Ectodermal cell (in vitro differentiated cells): ENCODE results near the gene PLEKHA1.

Experiments
- H3K27ac ChIP-seq: 2 replicates; pipeline ENCODE4 v1.7.0; 2013; ENCODE audit warnings: mild to moderate bottlenecking, low read depth, low read length; ENCODE audit not compliant: insufficient read depth, poor library complexity, severe bottlenecking
- H3K27me3 ChIP-seq: 2 replicates; pipeline ENCODE4 v1.7.0; 2013; ENCODE audit warnings: mild to moderate bottlenecking, low read length; ENCODE audit not compliant: insufficient read depth, control insufficient read depth, poor library complexity, severe bottlenecking
- H3K36me3 ChIP-seq: one replicate; pipeline ENCODE4 v1.7.0; 2013; ENCODE audit warnings: low read length; ENCODE audit not compliant: control insufficient read depth, insufficient read depth
- H3K4me1 ChIP-seq: one replicate; pipeline ENCODE4 v1.7.0; 2013; ENCODE audit warnings: low read length; ENCODE audit not compliant: control insufficient read depth, insufficient read depth
- H3K4me3 ChIP-seq: 2 replicates; pipeline ENCODE4 v1.7.0; 2013; ENCODE audit warnings: low read depth, low read length, control low read depth; ENCODE audit not compliant: insufficient read depth
- H3K9me3 ChIP-seq: 2 replicates; pipeline ENCODE4 v1.7.0; 2013; ENCODE audit warnings: mild to moderate bottlenecking, low read length, moderate library complexity; ENCODE audit not compliant: control insufficient read depth
- WGBS, 2 experiments: methylation state at CpG; one replicate each; pipeline ENCODE4 v1.1.7; 2013; ENCODE audit warnings: missing lambda C conversion rate in 2 of 2; 5-methylcytosine and 5-hydroxymethylcytosine counted together

PLEKHA1 gene

GRCh38 chr10:122390679-122391078 lies 16.2 kb downstream of the PLEKHA1 start:
- Histone ChIP-seq H3K27me3 (no peaks in the 10 kb centered on the region), H3K4me3 (no peak overlapping the region), H3K27ac (no peak overlapping the region), H3K9me3 (no peaks in the 10 kb centered on the region), H3K36me3 (no peaks in the 10 kb centered on the region), H3K4me1 (no peaks in the 10 kb centered on the region)
- WGBS, 2 experiments, result 95% methylated on average over 2 to 3 of the region's 3 CpGs

GRCh38 chr10:122391875-122392274 lies 17.4 kb downstream of the PLEKHA1 start:
- H3K27me3 ChIP-seq, result no peaks in the 10 kb centered on the region
- H3K27ac ChIP-seq, result no peak overlapping the region
- H3K4me1 ChIP-seq, result no peaks in the 10 kb centered on the region
- no peaks in the 10 kb centered on the region for H3K9me3 ChIP-seq
- H3K4me3 ChIP-seq, result no peak overlapping the region
- H3K36me3 ChIP-seq, result no peaks in the 10 kb centered on the region

DNA sequence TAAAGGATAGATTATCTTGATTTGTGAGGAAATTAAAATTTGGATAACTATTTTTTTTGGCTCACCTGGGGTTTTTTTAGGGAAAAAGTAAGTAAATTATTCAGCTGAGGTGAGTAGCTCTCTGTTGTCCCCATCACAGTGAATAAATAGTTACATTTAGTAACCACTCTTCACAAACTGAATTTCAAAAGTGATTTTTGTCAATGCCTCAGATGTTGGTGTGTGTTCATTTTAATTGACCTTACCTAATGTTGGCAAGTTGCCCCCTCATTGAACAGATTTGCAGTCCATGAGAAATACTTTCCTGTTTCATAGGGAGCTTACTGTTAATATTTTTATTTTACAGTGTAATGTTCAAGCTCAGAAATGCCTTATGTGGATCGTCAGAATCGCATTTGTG lies 18.3 kb downstream of the PLEKHA1 start:
- no peaks in the 10 kb centered on the region for H3K9me3 ChIP-seq
- no peaks in the 10 kb centered on the region for H3K27me3 ChIP-seq
- WGBS, 2 experiments, result 93 to 98% methylated on average over 2 of the region's 2 CpGs
- no peaks in the 10 kb centered on the region for H3K4me1 ChIP-seq
- no peak overlapping the region for H3K4me3 ChIP-seq
- H3K27ac ChIP-seq, result no peak overlapping the region
- H3K36me3 ChIP-seq, result no peaks in the 10 kb centered on the region

DNA sequence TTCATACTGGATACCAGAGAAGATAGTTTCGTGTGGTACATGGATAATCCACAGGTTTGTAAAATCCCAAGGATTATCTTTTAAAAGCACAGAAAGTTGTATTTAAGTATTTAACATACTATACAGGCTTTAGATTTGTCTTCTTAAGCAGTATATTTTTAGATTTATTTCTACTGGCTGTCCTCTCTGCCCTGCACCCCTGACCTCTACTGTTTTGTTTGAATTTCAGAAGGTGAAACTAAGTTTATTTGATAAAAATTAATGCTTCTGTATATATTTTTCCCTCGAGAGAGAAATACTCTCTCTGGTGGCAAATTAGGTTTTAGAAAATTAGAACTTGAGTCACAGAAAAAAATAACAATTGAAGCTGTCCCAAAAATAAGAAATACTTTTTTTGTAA lies 18.8 kb downstream of the PLEKHA1 start:
- Histone ChIP-seq H3K36me3 (no peaks in the 10 kb centered on the region), H3K4me1 (no peaks in the 10 kb centered on the region), H3K27ac (no peak overlapping the region), H3K9me3 (no peaks in the 10 kb centered on the region), H3K4me3 (no peak overlapping the region), H3K27me3 (no peaks in the 10 kb centered on the region)
- 80 to 100% methylated on average over 1 to 2 of the region's 2 CpGs for WGBS, 2 experiments

- 86 to 92% methylated on average over 5 of the region's 5 CpGs for WGBS, 2 experiments
These were observed 28.1 kb downstream of the PLEKHA1 start for GRCh38 chr10:122402548-122403131.

DNA sequence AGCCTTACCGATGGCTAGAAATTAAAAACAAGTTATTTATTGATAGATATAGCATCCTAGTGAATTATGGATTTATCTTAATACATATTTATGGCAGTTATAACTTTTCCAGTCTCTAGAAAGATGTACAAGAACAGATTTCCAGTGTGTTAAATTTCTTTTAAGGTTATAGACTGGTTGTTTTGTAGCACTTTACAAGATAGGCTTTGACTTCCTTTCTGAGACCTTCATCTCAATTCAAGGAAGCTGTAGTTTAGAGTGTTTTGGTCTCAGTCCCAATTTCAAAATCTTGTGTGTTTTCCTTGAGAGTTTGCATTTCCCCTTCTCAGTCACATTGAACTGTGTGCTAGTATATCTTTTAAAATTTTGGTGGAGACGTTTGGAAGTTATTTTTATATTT lies 30.1 kb downstream of the PLEKHA1 start:
- WGBS, 2 experiments, result no CpG with 5 or more reads among the region's 2 CpGs
- no peak overlapping the region for H3K27ac ChIP-seq
- H3K9me3 ChIP-seq, result no peaks in the 10 kb centered on the region
- no peaks in the 10 kb centered on the region for H3K27me3 ChIP-seq
- H3K36me3 ChIP-seq, result no peaks in the 10 kb centered on the region
- no peaks in the 10 kb centered on the region for H3K4me1 ChIP-seq
- H3K4me3 ChIP-seq, result no peak overlapping the region

More at GRCh38 chr10:122402548-122403131, 28.1 kb downstream of the PLEKHA1 start:
- Histone ChIP-seq H3K27ac (no peak overlapping the region), H3K27me3 (no peaks in the 10 kb centered on the region), H3K4me3 (no peak overlapping the region), H3K9me3 (no peaks in the 10 kb centered on the region), H3K4me1 (no peaks in the 10 kb centered on the region), H3K36me3 (no peaks in the 10 kb centered on the region)

DNA sequence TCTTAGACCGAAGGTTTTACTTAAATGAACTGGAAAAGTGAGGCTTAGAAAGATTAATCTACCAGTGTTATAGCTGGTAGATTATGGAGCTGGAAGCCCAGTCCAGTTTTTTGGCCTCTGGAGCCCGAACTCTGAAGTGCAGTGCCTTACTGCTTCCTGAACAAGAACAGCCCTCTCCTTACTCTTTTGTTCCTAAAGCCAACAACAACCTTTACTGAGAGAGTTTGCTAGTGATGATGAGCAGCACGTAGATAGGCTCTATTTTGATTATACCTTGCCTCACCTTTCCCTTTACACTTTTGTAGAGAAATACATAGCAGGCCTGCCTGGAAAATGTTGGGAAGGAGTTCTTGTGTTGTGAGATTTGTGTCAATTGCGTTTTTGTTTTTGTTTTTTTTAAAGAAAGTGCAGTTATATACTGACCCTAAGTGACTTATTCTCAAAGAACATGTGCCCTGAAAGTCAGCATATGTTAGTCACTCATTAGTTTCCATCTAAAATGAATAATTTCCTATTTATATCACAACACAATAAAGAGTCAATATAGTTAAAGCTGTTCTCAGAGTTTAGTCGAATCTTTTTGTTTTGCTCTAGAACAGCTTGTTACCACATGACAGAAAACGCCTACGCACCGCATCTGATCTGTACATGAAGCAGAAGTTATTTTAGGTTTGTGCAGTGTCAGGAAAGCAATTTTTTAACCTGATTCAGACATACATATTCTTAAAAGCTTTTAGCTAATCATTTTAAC lies 33.0 kb downstream of the PLEKHA1 start:
- WGBS, 2 experiments, result 82 to 88% methylated on average over 8 of the region's 8 CpGs
- no peaks in the 10 kb centered on the region for H3K27me3 ChIP-seq
- H3K9me3 ChIP-seq, result no peaks in the 10 kb centered on the region
- H3K36me3 ChIP-seq, result no peaks in the 10 kb centered on the region
- no peak overlapping the region for H3K27ac ChIP-seq
- no peaks in the 10 kb centered on the region for H3K4me1 ChIP-seq
- H3K4me3 ChIP-seq, result no peak overlapping the region

- Histone ChIP-seq H3K4me1 (no peaks in the 10 kb centered on the region), H3K4me3 (no peak overlapping the region)
These were observed 38.8 kb downstream of the PLEKHA1 start for GRCh38 chr10:122413327-122413726.

DNA sequence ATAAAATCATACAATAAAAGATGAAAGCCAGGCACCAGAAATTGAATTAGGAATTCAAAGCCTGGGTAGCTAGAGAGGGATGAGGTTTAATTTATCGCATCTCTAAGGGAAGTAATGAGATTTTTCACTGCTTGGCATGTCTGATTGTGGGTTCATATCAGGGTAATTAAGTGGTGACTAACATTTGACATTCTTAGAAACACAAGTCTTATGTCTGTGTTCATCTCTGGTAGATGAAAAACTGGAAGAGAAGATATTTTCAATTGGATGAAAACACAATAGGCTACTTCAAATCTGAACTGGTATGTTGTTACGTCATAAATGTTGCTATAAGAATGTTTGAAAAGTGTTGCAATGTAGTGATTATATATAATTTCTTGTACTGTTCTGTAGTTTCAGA lies 43.2 kb downstream of the PLEKHA1 start:
- Histone ChIP-seq H3K27ac (no peak overlapping the region), H3K4me3 (no peak overlapping the region), H3K36me3 (peaks cover 9% of the 10 kb centered on the region), H3K9me3 (no peaks in the 10 kb centered on the region), H3K4me1 (no peaks in the 10 kb centered on the region), H3K27me3 (no peaks in the 10 kb centered on the region)
- 96 to 97% methylated on average over 2 of the region's 2 CpGs for whole genome bisulfite sequencing, 2 experiments

More at GRCh38 chr10:122413327-122413726, 38.8 kb downstream of the PLEKHA1 start:
- Histone ChIP-seq H3K27ac (no peak overlapping the region), H3K27me3 (no peaks in the 10 kb centered on the region), H3K9me3 (no peaks in the 10 kb centered on the region), H3K36me3 (peaks cover 9% of the 10 kb centered on the region)

DNA sequence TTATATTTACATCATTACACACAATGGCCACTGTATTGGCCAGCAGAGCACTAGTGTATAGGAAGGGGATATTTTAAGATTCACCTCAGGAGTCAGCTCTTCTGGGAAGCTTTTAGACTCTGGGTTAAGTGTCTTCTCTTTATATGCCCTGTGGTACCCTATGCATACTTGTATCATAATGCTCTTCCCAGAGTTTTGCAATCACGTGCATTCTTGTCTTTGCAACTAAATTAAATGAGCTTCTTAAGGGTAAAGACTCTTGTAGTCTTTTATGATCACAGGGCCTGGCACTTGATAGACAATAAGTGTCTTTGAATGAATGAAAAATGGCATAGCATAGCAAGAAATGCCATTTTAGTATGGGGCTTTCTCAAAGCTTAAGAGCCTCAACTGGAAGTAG lies 44.5 kb downstream of the PLEKHA1 start:
- 91 to 93% methylated on average over 1 of the region's 1 CpG for WGBS, 2 experiments
- no peaks in the 10 kb centered on the region for H3K4me1 ChIP-seq

More for the DNA sequence above, 44.5 kb downstream of the PLEKHA1 start:
- no peak overlapping the region for H3K4me3 ChIP-seq
- H3K27ac ChIP-seq, result no peak overlapping the region
- peaks cover 9% of the 10 kb centered on the region for H3K36me3 ChIP-seq
- no peaks in the 10 kb centered on the region for H3K9me3 ChIP-seq
- no peaks in the 10 kb centered on the region for H3K27me3 ChIP-seq
